ENCODE measurements around the gene AP1S3.

GRCh38 chr2:223786943-223787342, 50.4 kb downstream of the AP1S3 start:
- TF ChIP-seq ZNF239 (tag by site-specific recombination; IDR thresholded peaks at IDR 0.05) (no peak), ZNF596 (tag by site-specific recombination; IDR thresholded peaks at IDR 0.05) (no peak), ZNF404 (tag by site-specific recombination; IDR thresholded peaks at IDR 0.05) (no peak), ZNF707 (tag by site-specific recombination; IDR thresholded peaks at IDR 0.05) (no peak), ZNF658 (tag by site-specific recombination; IDR thresholded peaks at IDR 0.05) (no peak), ZNF426 (tag by site-specific recombination; IDR thresholded peaks at IDR 0.05) (no peak), ZBTB21 (tag by site-specific recombination; IDR thresholded peaks at IDR 0.05) (no peak), ZNF747 (tag by site-specific recombination; IDR thresholded peaks at IDR 0.05) (no peak), ZNF274 (IDR thresholded peaks at IDR 0.05; ENCODE audit: low read length) (no peak), ZNF274 (tag by site-specific recombination; IDR thresholded peaks at IDR 0.05; ENCODE audit: borderline replicate concordance) (no peak)
- TF ChIP-seq, protein P1, sequence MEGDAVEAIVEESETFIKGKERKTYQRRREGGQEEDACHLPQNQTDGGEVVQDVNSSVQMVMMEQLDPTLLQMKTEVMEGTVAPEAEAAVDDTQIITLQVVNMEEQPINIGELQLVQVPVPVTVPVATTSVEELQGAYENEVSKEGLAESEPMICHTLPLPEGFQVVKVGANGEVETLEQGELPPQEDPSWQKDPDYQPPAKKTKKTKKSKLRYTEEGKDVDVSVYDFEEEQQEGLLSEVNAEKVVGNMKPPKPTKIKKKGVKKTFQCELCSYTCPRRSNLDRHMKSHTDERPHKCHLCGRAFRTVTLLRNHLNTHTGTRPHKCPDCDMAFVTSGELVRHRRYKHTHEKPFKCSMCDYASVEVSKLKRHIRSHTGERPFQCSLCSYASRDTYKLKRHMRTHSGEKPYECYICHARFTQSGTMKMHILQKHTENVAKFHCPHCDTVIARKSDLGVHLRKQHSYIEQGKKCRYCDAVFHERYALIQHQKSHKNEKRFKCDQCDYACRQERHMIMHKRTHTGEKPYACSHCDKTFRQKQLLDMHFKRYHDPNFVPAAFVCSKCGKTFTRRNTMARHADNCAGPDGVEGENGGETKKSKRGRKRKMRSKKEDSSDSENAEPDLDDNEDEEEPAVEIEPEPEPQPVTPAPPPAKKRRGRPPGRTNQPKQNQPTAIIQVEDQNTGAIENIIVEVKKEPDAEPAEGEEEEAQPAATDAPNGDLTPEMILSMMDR (tag by site-specific recombination; IDR thresholded peaks at IDR 0.05), result no peak
- TF ChIP-seq, protein P2, sequence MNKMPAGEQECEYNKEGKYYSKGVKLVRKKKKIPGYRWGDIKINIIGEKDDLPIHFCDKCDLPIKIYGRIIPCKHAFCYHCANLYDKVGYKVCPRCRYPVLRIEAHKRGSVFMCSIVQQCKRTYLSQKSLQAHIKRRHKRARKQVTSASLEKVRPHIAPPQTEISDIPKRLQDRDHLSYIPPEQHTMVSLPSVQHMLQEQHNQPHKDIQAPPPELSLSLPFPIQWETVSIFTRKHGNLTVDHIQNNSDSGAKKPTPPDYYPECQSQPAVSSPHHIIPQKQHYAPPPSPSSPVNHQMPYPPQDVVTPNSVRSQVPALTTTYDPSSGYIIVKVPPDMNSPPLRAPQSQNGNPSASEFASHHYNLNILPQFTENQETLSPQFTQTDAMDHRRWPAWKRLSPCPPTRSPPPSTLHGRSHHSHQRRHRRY (tag by site-specific recombination; IDR thresholded peaks at IDR 0.05), result no peak

Measured in HEK293 (cell line).